Heart left ventricle (tissue), 16 donors: Measurements from ENCODE around the gene RBM4B. TPM values are rescaled to one million over a fixed set of nuclear protein-coding genes. Genes with fewer than 3 reads are reported as not detected.
A peak's percentile ranks its signal among the peaks of the same experiment; 100 is the strongest.

ENCODE experiments used
- ATAC-seq, 4 donors: fragments of 200-7000 bp; cut with Tn5 transposase; one replicate each; pipeline ENCODE4 v1.9.1; 2020 to 2022; ENCODE audit warnings: moderate library complexity in 4 of 4, mild to moderate bottlenecking in 3 of 4, moderate number of reproducible peaks in 1 of 4
- DNase-seq, 5 donors: peaks; one replicate each; pipeline ENCODE4 v3.0.0-alpha.2; 2020
- H3K27ac ChIP-seq, 12 donors: fragments of 200-600 bp; sonication (generic) in 4 of 12; one replicate each; pipeline versions ENCODE4 v1.5.0 to v1.8.0; 2016 to 2022; ENCODE audit warnings: mild to moderate bottlenecking in 2 of 12
- H3K27me3 ChIP-seq, 9 donors: fragments of 200-600 bp; sonication (generic) in 2 of 9; one replicate each; pipeline versions ENCODE4 v1.5.1 to v1.8.0; 2016 to 2022; ENCODE audit warnings: mild to moderate bottlenecking in 3 of 9
- H3K36me3 ChIP-seq, 9 donors: fragments of 200-600 bp; sonication (generic) in 2 of 9; one replicate each; pipeline versions ENCODE4 v1.5.0 to v1.8.0; 2018 to 2022; ENCODE audit warnings: mild to moderate bottlenecking in 2 of 9
- H3K4me1 ChIP-seq, 12 donors: fragments of 200-600 bp; sonication (generic) in 4 of 12; one replicate each; pipeline versions ENCODE4 v1.5.0 to v1.8.0; 2016 to 2022; ENCODE audit warnings: mild to moderate bottlenecking in 3 of 12
- H3K4me3 ChIP-seq, 12 donors: fragments of 200-600 bp; sonication (generic) in 4 of 12; one replicate each; pipeline versions ENCODE4 v1.5.0 to v1.8.0; 2017 to 2022; ENCODE audit warnings: mild to moderate bottlenecking in 9 of 12, moderate library complexity in 4 of 12
- H3K9me3 ChIP-seq, 12 donors: fragments of 200-600 bp; sonication (generic) in 4 of 12; one replicate each; pipeline versions ENCODE4 v1.5.0 to v1.8.0; 2016 to 2022; ENCODE audit warnings: mild to moderate bottlenecking in 1 of 12
- CTCF ChIP-seq, 12 donors: fragments of 200-600 bp; sonication (generic) in 4 of 12; IDR thresholded peaks; one replicate each; pipeline versions ENCODE4 v1.5.0 to v1.8.0; 2018 to 2022; ENCODE audit warnings: antibody characterized with exemption in 12 of 12, mild to moderate bottlenecking in 5 of 12
- POLR2A ChIP-seq, 2 donors: fragments of 450-650 bp; IDR thresholded peaks; one replicate each; pipeline ENCODE4 v1.6.1; 2017; ENCODE audit warnings: antibody characterized with exemption in 2 of 2, mild to moderate bottlenecking in 2 of 2, moderate library complexity in 2 of 2
- WGBS, 4 donors: extraction: QIAGEN DNeasy Blood & Tissue Kit in 2 of 4; methylation state at CpG; one replicate each; pipeline versions ENCODE4 v1.1.5 to v1.1.7; 2013 to 2018; 5-methylcytosine and 5-hydroxymethylcytosine counted together
- intact Hi-C, 10 donors: fragments of 100-400 bp; cut with DNase I; formaldehyde crosslinking; loops; one replicate each; pipeline versions ENCODE4 v1.11.1 to v1.14.2; 2022
- polyA plus RNA-seq, 2 donors: library from polyadenylated mRNA; stranded (reverse); fragments of 200-250 nt; gene quantifications; one replicate each; pipeline ENCODE4 v1.2.3, GENCODE V29; 2013
- total RNA-seq, 9 donors: library from RNA; depleted of rRNA in 2 of 9; stranded (reverse); fragments of >200 nt in 2 of 9; fragmentation: NEBNext Ultra II Directional in 3 of 9; extraction: Animal tissue kit (Norgen Biotek cat#: 25700) in 3 of 9; gene quantifications; one replicate each; pipeline versions ENCODE4 v1.1.0 to v1.2.4, GENCODE V29; 2016 to 2023
- donor health status: ischemic (EF 13 %, LVEDD 7.1; RV severe dilation, severe dysfunction).
- donor health status: healthy with polysubstance abuse.
- donor health status: DM: no; HTN: yes; CAD: no.
- donor health status: DM: no; HTN: no; CAD: no.
- donor health status: ischemic (EF 25% LVEDD 6.9; RV normal size, moderate dysfunction).
- donor health status: ischemic (EF 25% LVEDD 5.7; RV mildly dilated, moderate dysfunction).
- donor health status: healthy.
- donor health status: DM: yes; HTN: yes; CAD: no.
- donor health status: ischemic (EF 35%, LVEDD 5.7; RV mildly dilated, moderate dysfunction).
- donor health status: nonischemic (EF 11% LVEDD 7.7; RV severe dilation, severe dysfunction).
- donor health status: DM: yes; HTN: yes; CAD: no.
- donor health status: PGD.
- donor health status: ischemic (EF 29% LVEDD 5.4; RV normal size, mild dysfunction).
- donor health status: nonischemic (EF 23%, LVEDD 6.1; RV moderate dilation, normal function).

Gene RBM4B
- total and polyA plus RNA-seq, 11 donors = 7.0 to 13.3 (median 10.0) TPM

DNA sequence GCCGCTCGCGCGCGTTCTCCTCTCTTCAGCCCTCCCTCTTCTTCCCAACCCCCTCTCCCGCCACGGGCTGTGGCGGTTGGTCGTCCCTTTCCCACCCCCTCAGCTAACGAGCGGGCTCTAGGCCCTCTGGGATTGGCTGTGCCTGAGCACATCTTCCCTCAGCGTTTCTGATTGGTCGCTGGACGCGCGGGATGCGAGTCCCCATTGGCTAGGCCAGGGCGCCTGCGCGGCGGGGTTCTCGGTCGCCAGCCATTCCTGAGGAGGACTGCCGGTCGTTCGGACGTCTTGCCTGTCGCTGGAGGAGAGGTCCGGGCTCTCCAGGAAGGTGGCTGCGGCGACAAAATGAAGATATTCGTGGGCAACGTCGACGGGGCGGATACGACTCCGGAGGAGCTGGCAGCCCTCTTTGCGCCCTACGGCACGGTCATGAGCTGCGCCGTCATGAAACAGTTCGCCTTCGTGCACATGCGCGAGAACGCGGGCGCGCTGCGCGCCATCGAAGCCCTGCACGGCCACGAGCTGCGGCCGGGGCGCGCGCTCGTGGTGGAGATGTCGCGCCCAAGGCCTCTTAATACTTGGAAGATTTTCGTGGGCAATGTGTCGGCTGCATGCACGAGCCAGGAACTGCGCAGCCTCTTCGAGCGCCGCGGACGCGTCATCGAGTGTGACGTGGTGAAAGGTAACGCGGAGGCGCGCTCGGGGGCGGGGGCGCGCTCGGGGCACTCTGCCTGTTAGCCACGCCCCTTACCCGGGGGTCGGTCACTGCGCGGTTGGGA, 61.1 kb downstream of the RBM4B start, which contains the start of gene RBM14:
Gene RBM14 (plus strand): TSS at position 252 of the 776 bp plus-strand sequence. CDS start 91 bp downstream, at position 343.
- Histone ChIP-seq H3K9me3 (no peaks in the 10 kb centered on the region), H3K4me3 (peak within 1 kb of the TSS; percentile 75 to 98 (median 86)), H3K27me3 (no peaks in the 10 kb centered on the region), H3K36me3 (peaks cover 0 to 12% (median 5%) of the 10 kb centered on the region in 9 donors), H3K4me1 (peaks cover 2 to 49% (median 37%) of the 10 kb centered on the region in 12 donors), H3K27ac (peak within 1 kb of the TSS; percentile 62 to 98 (median 93))
- TF ChIP-seq CTCF (IDR thresholded peaks at IDR 0.05) = no peak
- TF ChIP-seq POLR2A (IDR thresholded peaks at IDR 0.05) = peak; percentile 45 to 97
- peak; percentile 99 to 100 (median 99) for DNase-seq
- ATAC-seq = peak; percentile 95 to 98 (median 98)
- intact Hi-C loops = loop anchor here in 4 of 10 donors (1.0 to 5.0 kb wide), 6 partner anchors 22 to 341 kb away; partner anchors contain the start of genes RBM4 (in 2 of the 4), CCDC87 (in 1 of the 4), CCS (in 1 of the 4) and PC (in 1 of the 4)
- 0% methylated on average over 39 to 90 of the region's 90 CpGs for WGBS, 4 donors

Other genes with a start within 250 kb of the RBM4B start
- 10 to 100 TPM; 38.9 to 56.9 (median 47.4) TPM for gene MRPL11, start 239.0 kb downstream of the RBM4B start, total RNA-seq
- gene MRPL11, start 239.0 kb downstream of the RBM4B start, polyA plus RNA-seq = 10 to 100 TPM; 48.9 to 62.8 TPM
- gene PELI3, start 211.0 kb downstream of the RBM4B start, total RNA-seq = 10 to 100 TPM in 3 of 9 donors, 1 to 10 TPM in 6; 7.2 to 26.2 (median 8.0) TPM
- gene PELI3, start 211.0 kb downstream of the RBM4B start, polyA plus RNA-seq = 1 to 10 TPM; 5.8 to 9.2 TPM
- gene DPP3, start 197.5 kb downstream of the RBM4B start, total RNA-seq = 10 to 100 TPM in 6 of 9 donors, 1 to 10 TPM in 3; 6.2 to 43.1 (median 14.9) TPM
- gene DPP3, start 197.5 kb downstream of the RBM4B start, polyA plus RNA-seq = 10 to 100 TPM in 1 of 2 donors, 1 to 10 TPM in 1; 6.4 to 35.5 TPM
- 10 to 100 TPM; 15.8 to 51.8 (median 18.7) TPM for gene BBS1, start 167.3 kb downstream of the RBM4B start, total RNA-seq
- gene BBS1, start 167.3 kb downstream of the RBM4B start, polyA plus RNA-seq = 10 to 100 TPM; 11.0 to 11.9 TPM
- 10 to 100 TPM in 2 of 9 donors, 1 to 10 TPM in 7; 5.3 to 13.2 (median 6.7) TPM for gene ZDHHC24, start 131.8 kb downstream of the RBM4B start, total RNA-seq
- 1 to 10 TPM; 5.1 to 6.5 TPM for gene ZDHHC24, start 131.8 kb downstream of the RBM4B start, polyA plus RNA-seq
- not detected for gene ACTN3, start 131.0 kb downstream of the RBM4B start, total RNA-seq
- under 1 TPM; 0.01 to 0.04 TPM for gene ACTN3, start 131.0 kb downstream of the RBM4B start, polyA plus RNA-seq
- gene CTSF, start 109.3 kb downstream of the RBM4B start, total RNA-seq = 10 to 100 TPM; 34.6 to 76.4 (median 52.8) TPM
- gene CTSF, start 109.3 kb downstream of the RBM4B start, polyA plus RNA-seq = 10 to 100 TPM; 17.7 to 23.3 TPM
- under 1 TPM; 0.14 to 0.63 (median 0.36) TPM for gene CCDC87, start 84.8 kb downstream of the RBM4B start, total RNA-seq
- under 1 TPM; 0.15 to 0.18 TPM for gene CCDC87, start 84.8 kb downstream of the RBM4B start, polyA plus RNA-seq
- gene CCS, start 84.7 kb downstream of the RBM4B start, total RNA-seq = 10 to 100 TPM; 13.9 to 26.7 (median 19.1) TPM
- gene CCS, start 84.7 kb downstream of the RBM4B start, polyA plus RNA-seq = 10 to 100 TPM; 20.2 to 41.1 TPM
- gene RBM14, start 61.3 kb downstream of the RBM4B start, total RNA-seq = 10 to 100 TPM; 20.3 to 40.0 (median 30.6) TPM
- 10 to 100 TPM; 17.4 to 34.3 TPM for gene RBM14, start 61.3 kb downstream of the RBM4B start, polyA plus RNA-seq
- 10 to 100 TPM; 46.4 to 89.4 (median 56.6) TPM for gene RBM4, start 39.2 kb downstream of the RBM4B start, total RNA-seq
- 10 to 100 TPM; 46.8 to 61.6 TPM for gene RBM4, start 39.2 kb downstream of the RBM4B start, polyA plus RNA-seq
- gene SPTBN2, start 51.3 kb upstream of the RBM4B start, total RNA-seq = 1 to 10 TPM in 3 of 9 donors, under 1 TPM in 6; 0.50 to 3.1 (median 0.91) TPM
- under 1 TPM; 0.30 to 0.62 TPM for gene SPTBN2, start 51.3 kb upstream of the RBM4B start, polyA plus RNA-seq
- 1 to 10 TPM; 3.1 to 9.5 (median 5.0) TPM for gene RCE1, start 165.6 kb upstream of the RBM4B start, total RNA-seq
- 1 to 10 TPM; 2.1 to 8.3 TPM for gene RCE1, start 165.6 kb upstream of the RBM4B start, polyA plus RNA-seq
- 10 to 100 TPM in 8 of 9 donors, 1 to 10 TPM in 1; 8.2 to 22.0 (median 14.9) TPM for gene LRFN4, start 179.2 kb upstream of the RBM4B start, total RNA-seq
- 10 to 100 TPM; 15.4 to 22.1 TPM for gene LRFN4, start 179.2 kb upstream of the RBM4B start, polyA plus RNA-seq